Trophoblast cell (in vitro differentiated cells and primary cell): ENCODE data around the gene CTCF.

Source experiments
- DNase-seq, 2 donors: peaks; one replicate each; pipeline ENCODE4 v3.0.0-alpha.2; 2016
- H2AFZ ChIP-seq: 2 replicates; pipeline ENCODE4 v1.6.1; 2013; ENCODE audit warnings: low read length, moderate library complexity, mild to moderate bottlenecking; ENCODE audit not compliant: insufficient read depth, poor library complexity
- H2AK5ac ChIP-seq: 2 replicates; pipeline ENCODE4 v1.6.1; 2013; ENCODE audit warnings: mild to moderate bottlenecking, low read length
- H2BK120ac ChIP-seq: 2 replicates; pipeline ENCODE4 v1.6.1; 2013; ENCODE audit warnings: low read length, mild to moderate bottlenecking, moderate library complexity; ENCODE audit not compliant: insufficient read depth, poor library complexity
- H2BK12ac ChIP-seq: 2 replicates; pipeline ENCODE4 v1.6.1; 2013; ENCODE audit warnings: mild to moderate bottlenecking, low read length, moderate library complexity
- H2BK5ac ChIP-seq: 2 replicates; pipeline ENCODE4 v1.6.1; 2013; ENCODE audit warnings: low read length, low read depth, moderate library complexity, mild to moderate bottlenecking; ENCODE audit not compliant: poor library complexity
- H3K14ac ChIP-seq: 2 replicates; pipeline ENCODE4 v1.6.1; 2013; ENCODE audit warnings: mild to moderate bottlenecking, low read length
- H3K18ac ChIP-seq: 2 replicates; pipeline ENCODE4 v1.6.1; 2013; ENCODE audit warnings: mild to moderate bottlenecking, low read length
- H3K23ac ChIP-seq: 2 replicates; pipeline ENCODE4 v1.6.1; 2013; ENCODE audit warnings: low read length
- H3K27ac ChIP-seq: 2 replicates; pipeline ENCODE4 v1.5.1; 2013; ENCODE audit warnings: low read depth, mild to moderate bottlenecking, inconsistent platforms, low read length, moderate library complexity
- H3K27me3 ChIP-seq: 2 replicates; pipeline ENCODE4 v1.6.1; 2013; ENCODE audit warnings: inconsistent platforms, mild to moderate bottlenecking, low read length, moderate library complexity; ENCODE audit not compliant: insufficient read depth
- H3K36me3 ChIP-seq, 2 experiments: 1 replicate in 1 of 2; 2 replicates in 1 of 2; pipeline ENCODE4 v1.6.1; 2013; ENCODE audit warnings: low read length in 2 of 2, mild to moderate bottlenecking in 2 of 2, moderate library complexity in 1 of 2; ENCODE audit not compliant: insufficient read depth in 2 of 2, control insufficient read depth in 1 of 2
- H3K4ac ChIP-seq: 2 replicates; pipeline ENCODE4 v1.6.1; 2013; ENCODE audit warnings: low read depth, mild to moderate bottlenecking, low read length, moderate library complexity
- H3K4me1 ChIP-seq, 2 experiments: 1 replicate in 1 of 2; 2 replicates in 1 of 2; pipeline ENCODE4 v1.6.1; 2013; ENCODE audit warnings: low read length in 2 of 2, mild to moderate bottlenecking in 2 of 2, moderate library complexity in 1 of 2; ENCODE audit not compliant: insufficient read depth in 2 of 2, control insufficient read depth in 1 of 2
- H3K4me2 ChIP-seq: 2 replicates; pipeline ENCODE4 v1.6.1; 2013; ENCODE audit warnings: inconsistent platforms, mild to moderate bottlenecking, low read length, moderate library complexity
- H3K4me3 ChIP-seq: 2 replicates; pipeline ENCODE4 v1.5.1; 2013; ENCODE audit warnings: mild to moderate bottlenecking, low read depth, low read length, inconsistent platforms
- H3K79me1 ChIP-seq: one replicate; pipeline ENCODE4 v1.6.1; 2013; ENCODE audit warnings: low read length
- H3K79me2 ChIP-seq: 2 replicates; pipeline ENCODE4 v1.6.1; 2013; ENCODE audit warnings: low read length, mild to moderate bottlenecking; ENCODE audit not compliant: control insufficient read depth, insufficient read depth, poor library complexity
- H3K9ac ChIP-seq: 2 replicates; pipeline ENCODE4 v1.6.1; 2013; ENCODE audit warnings: mild to moderate bottlenecking, low read length
- H3K9me3 ChIP-seq: 2 replicates; pipeline ENCODE4 v1.6.1; 2013; ENCODE audit warnings: low read depth, mild to moderate bottlenecking, control low read depth, inconsistent platforms, low read length; ENCODE audit not compliant: insufficient read depth
- H4K12ac ChIP-seq: 2 replicates; pipeline ENCODE4 v1.6.1; 2013; ENCODE audit warnings: low read depth, mild to moderate bottlenecking, low read length, moderate library complexity
- H4K8ac ChIP-seq: 2 replicates; pipeline ENCODE4 v1.6.1; 2013; ENCODE audit warnings: low read depth, mild to moderate bottlenecking, low read length, moderate library complexity
- H4K91ac ChIP-seq: one replicate; pipeline ENCODE4 v1.6.1; 2013; ENCODE audit warnings: low read depth, mild to moderate bottlenecking, low read length, moderate library complexity
- WGBS: extraction: QIAGEN DNeasy Blood & Tissue Kit; methylation state at CpG from one replicate; pipeline ENCODE4 v1.1.7; 2013; ENCODE audit warnings: missing lambda C conversion rate; ENCODE audit not compliant: insufficient read length, insufficient coverage; ENCODE audit errors: extremely low coverage; 5-methylcytosine and 5-hydroxymethylcytosine counted together

Gene CTCF

DNA sequence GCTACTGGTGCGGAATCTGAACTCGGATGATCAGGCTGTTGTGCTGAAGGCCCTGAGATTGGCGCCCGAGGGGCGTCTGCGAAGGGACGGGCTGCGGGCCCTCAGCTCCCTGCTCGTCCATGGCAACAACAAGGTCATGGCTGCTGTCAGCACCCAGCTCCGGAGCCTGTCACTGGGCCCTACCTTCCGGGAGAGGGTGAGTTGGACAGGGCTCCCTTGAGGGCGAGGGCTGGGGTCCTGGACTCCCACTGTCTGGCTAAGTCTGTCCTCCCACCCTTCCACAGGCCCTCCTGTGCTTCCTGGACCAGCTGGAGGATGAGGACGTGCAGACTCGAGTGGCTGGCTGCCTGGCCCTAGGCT, 16.7 kb upstream of the CTCF start:
- no peak overlapping the region for H2AK5ac ChIP-seq
- H3K27ac ChIP-seq = no peak overlapping the region
- H3K23ac ChIP-seq = no peak overlapping the region
- H3K27me3 ChIP-seq = no peaks in the 10 kb centered on the region
- H3K9ac ChIP-seq = no peak overlapping the region
- no peaks in the 10 kb centered on the region for H3K79me1 ChIP-seq
- H3K14ac ChIP-seq = no peak overlapping the region
- DNase-seq = no peak
- no peak overlapping the region for H4K91ac ChIP-seq
- H3K4ac ChIP-seq = no peak overlapping the region
- no peaks in the 10 kb centered on the region for H3K79me2 ChIP-seq
- H2BK120ac ChIP-seq = no peak overlapping the region
- H4K12ac ChIP-seq = no peak overlapping the region
- no peak overlapping the region for H3K18ac ChIP-seq
- no CpG with 5 or more reads among the region's 14 CpGs for WGBS
- no peak overlapping the region for H2AFZ ChIP-seq
- no peak overlapping the region for H2BK12ac ChIP-seq
- peaks cover 79 to 81% of the 10 kb centered on the region in 2 experiments for H3K36me3 ChIP-seq
- peaks cover 2% of the 10 kb centered on the region for H3K9me3 ChIP-seq
- no peak overlapping the region for H4K8ac ChIP-seq
- no peaks in the 10 kb centered on the region for H3K4me1 ChIP-seq
- H3K4me2 ChIP-seq = no peak overlapping the region
- H2BK5ac ChIP-seq = no peak overlapping the region
- no peak overlapping the region for H3K4me3 ChIP-seq

- Histone ChIP-seq H3K4ac (no peak overlapping the region), H3K4me1 (no peaks in the 10 kb centered on the region), H4K12ac (no peak overlapping the region), H2AFZ (no peak overlapping the region), H3K79me2 (no peaks in the 10 kb centered on the region), H3K9ac (no peak overlapping the region), H3K27me3 (no peaks in the 10 kb centered on the region), H2BK5ac (no peak overlapping the region), H2BK12ac (no peak overlapping the region), H2AK5ac (no peak overlapping the region), H3K4me3 (no peak overlapping the region), H3K36me3 (peaks cover 76 to 77% of the 10 kb centered on the region in 2 experiments), H3K79me1 (no peaks in the 10 kb centered on the region), H4K91ac (no peak overlapping the region), H3K23ac (no peak overlapping the region), H2BK120ac (no peak overlapping the region), H3K4me2 (no peak overlapping the region), H3K9me3 (peaks cover 2% of the 10 kb centered on the region), H3K27ac (no peak overlapping the region), H3K18ac (no peak overlapping the region), H3K14ac (no peak overlapping the region), H4K8ac (no peak overlapping the region)
- DNase-seq = no peak
- no CpG with 5 or more reads among the region's 7 CpGs for WGBS
Observed at GRCh38 chr16:67546091-67546501, 16.2 kb upstream of the CTCF start.

DNA sequence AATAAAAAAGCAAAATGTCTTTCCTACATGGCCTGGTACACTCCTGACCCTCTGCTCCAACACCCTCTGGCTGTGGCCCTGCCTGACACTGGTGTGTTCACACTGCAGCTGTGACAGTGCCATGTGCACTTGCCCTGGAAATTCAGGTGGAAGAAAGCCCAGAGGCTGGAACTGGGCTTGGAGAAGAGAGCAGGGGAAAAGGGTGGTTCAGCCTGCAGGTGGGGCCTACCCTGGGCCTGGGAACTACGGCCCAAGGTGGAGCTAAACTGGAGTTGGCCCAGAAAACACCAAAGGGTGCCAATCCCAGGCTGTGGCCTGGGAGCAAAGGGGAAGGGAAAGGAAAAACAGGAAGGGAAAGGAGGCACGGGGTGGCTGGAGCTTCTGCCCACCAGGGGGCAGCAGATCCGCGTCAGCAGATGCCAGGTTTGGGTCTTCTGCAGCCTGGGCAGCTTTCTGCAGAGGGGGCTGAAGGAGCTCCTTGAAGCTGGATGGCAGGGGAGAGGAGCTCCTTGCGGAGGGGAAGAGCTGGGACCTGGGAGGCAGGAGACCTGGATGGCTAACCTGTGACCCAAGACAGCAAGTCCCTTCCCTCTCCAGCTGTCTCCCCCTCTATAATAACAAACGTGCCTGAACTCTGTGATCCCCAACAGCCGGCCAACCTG, 15.4 kb upstream of the CTCF start:
- no peak overlapping the region for H2BK5ac ChIP-seq

GRCh38 chr16:67547423-67548264, 14.7 kb upstream of the CTCF start:
- Histone ChIP-seq H3K79me2 (no peaks in the 10 kb centered on the region), H2BK5ac (no peak overlapping the region), H3K27me3 (no peaks in the 10 kb centered on the region), H3K23ac (no peak overlapping the region), H3K9me3 (peaks cover 2% of the 10 kb centered on the region), H4K12ac (no peak overlapping the region), H3K4me1 (no peaks in the 10 kb centered on the region), H3K79me1 (no peaks in the 10 kb centered on the region), H4K8ac (no peak overlapping the region), H2AK5ac (no peak overlapping the region), H3K9ac (no peak overlapping the region), H3K14ac (no peak overlapping the region), H3K36me3 (peaks cover 61 to 62% of the 10 kb centered on the region in 2 experiments), H3K4me3 (no peak overlapping the region), H2AFZ (no peak overlapping the region), H4K91ac (no peak overlapping the region), H2BK120ac (no peak overlapping the region), H3K4me2 (no peak overlapping the region), H3K27ac (no peak overlapping the region), H2BK12ac (no peak overlapping the region), H3K18ac (no peak overlapping the region), H3K4ac (no peak overlapping the region)
- no peak for DNase-seq
- WGBS = no CpG with 5 or more reads among the region's 16 CpGs

More for the DNA sequence above, 15.4 kb upstream of the CTCF start:
- WGBS = no CpG with 5 or more reads among the region's 7 CpGs
- H2AFZ ChIP-seq = no peak overlapping the region
- H3K18ac ChIP-seq = no peak overlapping the region
- H3K4ac ChIP-seq = no peak overlapping the region
- H3K27me3 ChIP-seq = no peaks in the 10 kb centered on the region
- no peaks in the 10 kb centered on the region for H3K79me2 ChIP-seq
- DNase-seq = peak; percentile 62 to 79
- peaks cover 68 to 69% of the 10 kb centered on the region in 2 experiments for H3K36me3 ChIP-seq
- no peak overlapping the region for H4K8ac ChIP-seq
- no peak overlapping the region for H3K4me2 ChIP-seq
- peaks cover 2% of the 10 kb centered on the region for H3K9me3 ChIP-seq
- H2AK5ac ChIP-seq = no peak overlapping the region
- no peak overlapping the region for H2BK12ac ChIP-seq
- no peak overlapping the region for H4K91ac ChIP-seq
- H3K27ac ChIP-seq = no peak overlapping the region
- H3K14ac ChIP-seq = no peak overlapping the region
- no peaks in the 10 kb centered on the region for H3K4me1 ChIP-seq
- H3K79me1 ChIP-seq = no peaks in the 10 kb centered on the region
- no peak overlapping the region for H2BK120ac ChIP-seq
- no peak overlapping the region for H3K23ac ChIP-seq
- H3K9ac ChIP-seq = peak overlapping the region; percentile 18
- H3K4me3 ChIP-seq = no peak overlapping the region
- no peak overlapping the region for H4K12ac ChIP-seq
